GM12875 (cell line): ENCODE measurements around the gene CD79A.

ENCODE experiments used
- H3K4me3 ChIP-seq: one replicate; pipeline ENCODE4 v1.5.1; 2011; ENCODE audit warnings: low read depth, low read length, control low read depth
- CTCF ChIP-seq: IDR thresholded peaks from 2 replicates; pipeline ENCODE4 v1.5.1; 2011; ENCODE audit warnings: low read depth, mild to moderate bottlenecking, control low read depth, inconsistent platforms, low read length, moderate library complexity, borderline replicate concordance; ENCODE audit not compliant: insufficient read depth

Gene CD79A

GRCh38 chr19:41906916-41907680 is 30.0 kb downstream of the CD79A start:
- H3K4me3 ChIP-seq, result no peak overlapping the region
- TF ChIP-seq CTCF, result no peak

GRCh38 chr19:41907994-41908615 is 31.0 kb downstream of the CD79A start:
- no peak for TF ChIP-seq CTCF
- no peak overlapping the region for H3K4me3 ChIP-seq

- no peak for TF ChIP-seq CTCF
- H3K4me3 ChIP-seq, result no peak overlapping the region
These were observed 31.8 kb downstream of the CD79A start for GRCh38 chr19:41908724-41909464.

GRCh38 chr19:41909706-41910105 is 32.6 kb downstream of the CD79A start:
- no peak for TF ChIP-seq CTCF
- no peak overlapping the region for H3K4me3 ChIP-seq

GRCh38 chr19:41910240-41910991 is 33.3 kb downstream of the CD79A start:
- no peak overlapping the region for H3K4me3 ChIP-seq
- no peak for TF ChIP-seq CTCF

GRCh38 chr19:41910992-41911888 is 34.2 kb downstream of the CD79A start:
- no peak overlapping the region for H3K4me3 ChIP-seq
- no peak for TF ChIP-seq CTCF
